HG02623 (cell line): Measurements from ENCODE around the gene ADGRG6.
"Not testable (repeated sequence)": the region's sequence is repeated elsewhere in the genome, so short reads cannot be mapped to it uniquely, and the experiment has no call there.

Experiments
- ATAC-seq: cut with Tn5 transposase; IDR thresholded peaks from one replicate; pipeline ENCODE4 v1.9.1; 2021; ENCODE audit warnings: moderate library complexity; ENCODE audit not compliant: unreplicated experiment

Gene ADGRG6

GRCh38 chr6:142400495-142400894, 98.7 kb downstream of the ADGRG6 start:
- no peak for ATAC-seq

GRCh38 chr6:142401838-142402237, 100.0 kb downstream of the ADGRG6 start:
- ATAC-seq, result no peak

DNA sequence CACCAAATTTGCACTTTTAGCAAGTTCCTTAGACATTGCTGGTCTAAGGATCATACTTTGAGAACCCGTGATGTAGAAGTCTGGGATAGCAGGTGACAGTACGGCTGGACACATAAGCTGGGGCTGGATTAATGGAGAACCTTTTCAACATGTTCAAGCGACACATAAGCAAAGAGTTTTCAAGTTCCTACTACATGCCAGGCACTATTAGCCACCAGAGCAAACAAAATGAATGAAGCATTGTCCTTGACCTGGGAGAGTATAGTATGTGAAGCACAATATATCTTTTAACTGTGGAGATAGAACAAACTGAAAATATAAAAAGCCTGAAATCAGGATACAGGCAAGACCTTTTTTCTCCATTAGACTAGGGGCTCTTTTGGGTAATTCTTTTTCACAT, 102.9 kb downstream of the ADGRG6 start:
- no peak for ATAC-seq

- no peak for ATAC-seq
These were observed 104.3 kb downstream of the ADGRG6 start for GRCh38 chr6:142406131-142406530.

DNA sequence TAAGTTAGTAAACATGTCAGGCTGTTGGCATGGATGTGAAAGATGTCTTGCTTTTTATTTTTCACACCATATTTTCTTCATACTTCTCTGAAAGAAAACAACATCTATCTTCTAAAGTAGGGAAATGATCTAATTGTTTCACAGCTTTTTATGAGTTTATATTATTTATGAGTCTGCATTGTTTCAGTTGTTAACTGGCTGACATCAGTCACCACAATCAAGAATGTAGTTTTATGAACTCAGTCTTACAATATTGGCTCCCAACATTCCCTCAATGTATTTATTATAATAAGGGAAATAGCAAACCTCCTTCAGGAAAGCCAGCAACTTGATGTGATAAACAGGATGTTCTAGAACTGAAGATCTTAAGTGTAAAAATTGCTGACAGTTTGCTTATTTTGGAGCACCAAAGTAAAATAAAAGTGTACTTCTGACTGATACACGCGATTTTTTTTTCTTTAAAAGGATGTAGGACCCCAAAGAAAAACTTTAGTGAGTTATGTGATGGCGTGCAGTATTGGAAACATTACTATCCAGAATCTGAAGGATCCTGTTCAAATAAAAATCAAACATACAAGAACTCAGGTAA, 106.0 kb downstream of the ADGRG6 start:
- no peak for ATAC-seq

DNA sequence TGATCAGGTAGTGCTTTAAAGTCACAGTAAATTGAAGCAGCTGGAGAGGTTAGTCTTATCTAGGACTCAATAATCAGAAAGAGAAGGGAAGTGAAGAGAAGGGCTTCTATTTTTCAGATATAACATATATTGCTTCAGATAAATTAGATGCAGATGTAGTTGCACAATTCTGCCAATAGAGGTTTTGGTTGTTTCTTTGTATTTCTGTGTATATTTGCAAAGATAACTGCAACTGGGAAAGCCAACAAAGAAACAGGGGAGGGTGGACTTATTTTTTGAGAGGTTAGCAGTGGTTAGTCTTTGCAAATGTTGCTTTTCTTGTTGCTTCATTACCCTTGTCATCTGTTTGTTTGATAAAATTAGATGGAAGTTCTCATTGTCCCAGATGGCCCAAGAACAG, 106.6 kb downstream of the ADGRG6 start:
- no peak for ATAC-seq

- no peak for ATAC-seq
These were observed 108.0 kb downstream of the ADGRG6 start for GRCh38 chr6:142409794-142410193.

- ATAC-seq, result no peak
These were observed 109.3 kb downstream of the ADGRG6 start for GRCh38 chr6:142411145-142411544.

DNA sequence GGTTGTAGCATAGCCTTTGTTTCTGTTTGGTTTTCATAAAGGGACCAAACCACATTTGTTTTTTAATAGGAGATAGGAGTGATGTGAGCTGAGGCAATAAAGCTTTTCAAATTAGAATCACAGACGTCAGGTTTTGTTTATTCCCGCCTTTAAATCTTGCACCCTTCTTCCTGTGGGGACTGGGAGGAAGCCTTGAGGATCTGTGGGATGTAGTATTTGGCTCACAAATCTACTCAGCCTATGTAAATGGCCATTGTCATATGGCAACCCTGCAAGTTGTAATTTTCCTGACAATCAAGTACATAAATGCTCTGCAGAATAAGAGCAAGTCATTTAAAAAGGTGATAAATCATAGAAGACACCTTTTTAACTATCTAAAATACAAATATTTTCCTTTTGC, 110.4 kb downstream of the ADGRG6 start:
- ATAC-seq, result no peak

DNA sequence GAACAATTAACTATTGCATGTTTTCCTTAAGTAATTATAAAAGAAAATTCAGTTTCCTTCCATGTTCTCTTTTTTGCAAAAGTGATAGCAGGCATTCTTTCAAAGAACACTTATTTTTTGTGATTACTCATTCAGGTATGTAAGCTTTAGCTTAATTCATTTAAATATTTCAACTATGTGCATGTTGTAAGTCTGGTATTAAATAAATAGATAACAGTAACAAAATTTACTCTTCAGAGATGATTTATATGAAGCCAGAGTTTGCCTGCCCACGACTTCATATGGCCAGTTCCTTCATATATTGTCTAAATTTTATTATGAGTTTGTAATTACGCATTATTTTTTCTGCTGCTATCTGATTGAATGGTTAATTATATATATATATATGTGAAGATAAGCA, 110.9 kb downstream of the ADGRG6 start:
- no peak for ATAC-seq

DNA sequence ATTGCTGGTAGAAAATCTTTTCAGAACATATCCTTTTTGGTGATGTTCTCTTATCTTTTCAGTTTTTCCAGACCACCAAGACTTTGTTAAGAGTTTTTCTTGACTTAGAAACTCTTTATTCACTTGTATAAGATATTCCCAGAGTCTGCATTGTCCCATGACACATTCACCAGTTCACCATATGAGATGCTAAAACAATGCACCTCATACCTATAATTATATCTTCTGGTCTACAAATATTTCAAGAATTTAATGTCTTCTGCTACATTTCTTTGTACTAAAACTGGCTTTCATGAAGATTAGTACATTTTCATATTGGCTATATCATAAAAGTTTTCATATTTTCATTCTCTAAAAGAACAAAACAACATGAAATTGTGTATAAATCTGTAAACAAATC, 111.3 kb downstream of the ADGRG6 start:
- ATAC-seq, result no peak

DNA sequence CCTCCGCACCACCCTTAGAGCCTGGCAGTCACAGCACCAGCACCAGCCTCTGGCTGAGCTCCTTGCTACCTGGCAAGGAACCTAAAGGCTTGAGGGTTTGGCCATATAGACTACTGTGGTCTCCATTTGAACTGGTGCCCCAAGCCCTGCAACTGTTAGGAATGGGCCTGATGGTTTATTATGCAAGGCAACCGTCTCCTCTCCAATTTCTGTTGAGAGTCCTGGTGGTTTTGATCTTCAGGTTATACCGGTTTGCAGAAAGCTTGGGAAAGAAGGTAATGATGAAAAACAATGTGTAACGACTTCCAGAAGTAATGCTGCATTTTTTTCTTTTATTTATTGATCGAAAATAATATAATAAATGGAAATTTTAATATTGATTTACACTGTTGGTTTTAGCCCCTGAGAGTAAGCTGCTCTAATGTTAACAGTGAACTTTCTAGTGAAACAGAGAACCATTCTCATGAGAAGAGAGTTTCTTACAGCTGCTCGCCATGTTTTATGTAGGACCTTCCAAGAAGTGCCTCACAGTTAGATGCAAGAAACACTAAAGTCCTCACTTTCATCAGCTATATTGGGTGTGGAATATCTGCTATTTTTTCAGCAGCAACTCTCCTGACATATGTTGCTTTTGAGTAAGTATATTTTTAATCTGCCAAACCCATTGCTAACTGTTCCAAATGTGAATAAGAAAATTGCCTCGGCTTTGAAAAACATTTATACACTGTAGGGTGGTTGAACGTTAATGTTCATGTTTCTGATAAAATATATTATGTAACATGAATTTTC, 112.8 kb downstream of the ADGRG6 start:
- no peak for ATAC-seq

DNA sequence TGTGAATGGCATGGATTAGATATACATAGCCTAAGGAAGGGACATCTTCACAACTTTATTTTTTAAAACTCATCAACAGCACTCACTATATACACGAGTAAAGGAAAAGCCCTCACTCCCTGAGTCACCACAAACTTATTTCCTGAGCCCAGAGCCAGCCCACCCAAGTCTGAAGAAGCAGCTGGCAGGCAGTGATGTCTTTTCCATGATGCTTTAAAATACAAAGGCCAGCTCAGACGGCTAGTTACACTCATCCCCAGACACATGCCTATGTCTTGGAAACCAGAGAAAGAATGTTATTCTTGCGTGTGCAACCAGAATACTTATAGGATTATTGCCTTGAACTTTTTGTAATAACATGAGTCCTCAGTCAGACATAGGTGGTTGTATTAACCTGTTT, 114.4 kb downstream of the ADGRG6 start:
- ATAC-seq, result no peak

- ATAC-seq, result no peak
These were observed 114.9 kb downstream of the ADGRG6 start for GRCh38 chr6:142416686-142417085.

DNA sequence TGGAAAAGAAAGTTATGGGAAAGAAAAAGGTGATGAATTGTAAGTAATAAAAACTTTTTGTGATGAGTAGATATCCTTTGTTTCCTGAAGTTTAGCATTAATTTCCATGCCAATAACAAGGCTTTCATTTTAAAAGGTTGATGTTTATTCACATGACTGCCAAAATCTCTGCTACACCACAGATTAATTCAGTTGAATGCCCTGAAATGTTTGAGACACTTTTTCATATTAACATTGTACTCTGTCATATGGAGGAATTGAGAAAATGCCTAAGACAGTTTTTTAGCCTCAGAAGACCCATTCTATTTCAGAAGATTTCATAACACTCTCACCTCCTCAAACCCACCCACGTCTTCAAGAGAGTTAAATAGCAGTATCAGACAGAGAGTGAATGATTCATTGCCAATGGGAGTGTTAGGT, 115.5 kb downstream of the ADGRG6 start:
- no peak for ATAC-seq

- ATAC-seq, result no peak
These were observed 117.3 kb downstream of the ADGRG6 start for GRCh38 chr6:142419071-142419470.

DNA sequence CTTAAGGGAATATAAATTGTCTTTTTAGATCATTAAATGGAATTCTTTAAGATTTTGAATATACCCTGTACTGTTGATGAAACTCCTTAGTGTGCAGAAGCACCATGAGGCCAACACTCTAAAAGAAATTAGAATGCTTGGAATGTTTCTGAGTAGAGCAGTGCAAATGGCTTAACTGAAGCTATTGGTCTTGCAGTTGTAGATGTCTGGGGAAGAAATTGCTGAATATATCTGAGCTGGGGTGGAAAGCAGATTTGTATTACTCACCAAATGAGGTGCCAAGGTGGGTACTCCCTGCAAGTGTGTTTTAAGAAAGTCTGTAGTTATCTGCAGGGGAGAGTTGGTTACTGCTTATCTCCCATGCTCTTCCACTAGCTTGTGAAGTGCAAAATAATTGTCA, 119.0 kb downstream of the ADGRG6 start:
- no peak for ATAC-seq

DNA sequence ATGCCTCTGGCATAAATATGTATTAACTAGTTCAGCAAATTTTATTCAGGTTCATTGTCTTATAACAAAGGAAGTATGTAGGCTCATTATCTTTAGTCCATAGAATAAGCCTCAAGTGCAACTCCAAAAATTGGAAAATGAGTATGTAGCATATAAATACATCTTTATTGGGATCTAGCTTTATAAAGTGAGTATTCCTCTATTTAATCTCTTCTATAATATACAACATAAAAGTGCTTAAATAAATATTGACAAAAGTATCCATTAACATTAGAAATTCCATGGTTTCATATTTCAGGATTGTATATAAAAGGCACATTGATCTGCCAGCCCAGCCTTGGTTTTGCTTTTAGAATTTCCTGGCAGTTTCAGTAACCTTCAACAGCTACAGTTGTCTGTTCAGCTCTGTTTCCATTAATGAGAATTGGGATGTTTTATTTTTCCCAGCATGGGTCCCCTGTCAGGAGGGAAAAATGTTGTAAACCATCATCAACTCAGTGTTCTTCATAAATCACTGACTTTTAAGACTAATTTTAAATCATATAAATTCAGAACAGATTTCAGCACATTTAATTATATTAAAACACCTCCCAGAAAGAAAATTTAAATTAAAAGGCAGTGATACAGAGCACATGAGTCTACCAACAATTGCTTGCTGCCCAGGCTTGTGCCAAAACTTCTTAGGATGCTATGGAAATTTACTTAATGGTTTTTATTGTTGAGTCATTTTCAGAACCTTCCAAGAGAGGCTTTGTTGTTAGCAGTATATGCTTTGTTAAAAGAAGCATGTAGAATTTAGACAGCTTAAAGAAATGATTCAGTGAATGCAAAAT, 119.7 kb downstream of the ADGRG6 start:
- ATAC-seq, result no peak

DNA sequence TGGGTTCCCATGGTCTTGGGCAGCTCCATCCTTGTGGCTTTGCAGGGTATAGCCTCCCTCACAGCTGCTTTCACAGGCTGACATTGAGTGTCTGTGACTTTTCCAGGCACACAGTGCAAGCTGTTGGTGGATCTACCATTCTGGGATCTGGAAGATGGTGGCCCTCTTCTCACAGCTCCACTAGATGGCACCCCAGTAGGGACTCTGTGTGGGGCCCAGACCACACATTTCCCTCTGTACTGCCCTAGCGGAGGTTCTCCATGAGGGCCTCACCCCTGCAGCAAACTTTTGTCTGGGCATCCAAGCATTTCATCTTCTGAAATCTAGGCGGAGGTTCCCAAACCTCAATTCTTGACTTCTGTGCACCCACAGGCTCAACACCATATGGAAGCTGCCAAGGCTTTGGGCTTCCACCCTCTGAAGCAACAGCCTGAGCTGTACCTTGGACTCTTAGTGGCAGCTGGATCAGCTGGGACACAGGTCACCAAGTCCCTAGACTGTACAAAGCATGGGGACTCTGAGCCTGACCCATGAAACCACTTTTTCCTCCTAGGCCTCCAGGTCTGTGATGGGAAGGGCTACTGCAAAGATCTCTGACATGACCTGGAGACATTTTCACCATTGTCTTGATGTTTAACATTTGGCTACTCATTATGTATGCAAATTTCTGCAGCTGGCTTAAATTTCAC, 124.8 kb downstream of the ADGRG6 start:
- not testable (repeated sequence) for ATAC-seq

DNA sequence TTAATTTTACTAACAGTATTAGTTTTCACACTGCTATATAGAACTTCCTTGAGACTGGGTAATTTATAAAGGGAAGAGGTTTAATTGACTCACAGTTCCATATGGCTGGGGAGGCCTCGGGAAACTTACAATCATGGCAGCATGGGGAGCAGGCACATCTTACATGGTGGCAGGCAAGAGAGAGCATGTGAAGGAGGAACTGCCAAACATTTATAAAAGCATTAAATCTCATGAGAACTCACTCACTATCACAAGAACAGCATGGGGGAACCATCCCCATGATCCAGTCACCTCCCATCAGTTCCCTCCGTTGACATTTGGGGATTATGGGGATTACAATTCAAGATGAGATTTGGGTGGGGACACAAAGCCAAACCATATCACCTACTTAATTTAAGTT, 126.7 kb downstream of the ADGRG6 start:
- not testable (repeated sequence) for ATAC-seq

DNA sequence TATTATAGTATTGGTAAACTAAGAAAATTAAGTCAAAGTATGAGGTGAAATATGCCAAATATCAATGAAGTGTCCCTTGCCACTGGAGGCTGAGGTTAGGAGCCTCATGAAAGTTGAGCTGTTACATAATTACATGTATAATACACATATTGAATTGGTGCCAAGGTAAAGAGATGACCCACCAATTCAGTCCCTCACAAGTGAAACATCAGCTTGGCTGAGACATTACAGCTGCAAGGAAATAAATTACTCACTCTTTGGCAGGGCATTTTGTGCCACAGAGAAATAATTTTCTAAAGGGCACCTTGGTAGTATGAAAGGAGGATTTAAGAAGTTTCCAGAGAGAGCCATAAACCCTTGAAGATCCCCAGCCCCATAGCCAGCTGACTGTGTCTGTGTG, 127.4 kb downstream of the ADGRG6 start:
- no peak for ATAC-seq
